Measurements from ENCODE around the gene SEC16A.

Gene SEC16A

GRCh38 chr9:136465500-136466154 lies 17.2 kb downstream of the SEC16A start:
- DNase-seq = no peak

GRCh38 chr9:136464241-136464640 lies 18.6 kb downstream of the SEC16A start:
- no peak for DNase-seq

GRCh38 chr9:136463578-136463977 lies 19.3 kb downstream of the SEC16A start:
- no peak for DNase-seq

GRCh38 chr9:136462664-136463063 lies 20.2 kb downstream of the SEC16A start:
- no peak for DNase-seq

- DNase-seq = no peak
Observed at GRCh38 chr9:136460772-136461325, 22.0 kb downstream of the SEC16A start.

GRCh38 chr9:136459425-136459824 lies 23.4 kb downstream of the SEC16A start:
- no peak for DNase-seq

GRCh38 chr9:136457326-136457725 lies 25.5 kb downstream of the SEC16A start:
- DNase-seq = no peak

- no peak for DNase-seq
Observed at GRCh38 chr9:136456258-136456657, 26.6 kb downstream of the SEC16A start.

GRCh38 chr9:136455043-136456002 lies 27.5 kb downstream of the SEC16A start:
- DNase-seq = no peak

GRCh38 chr9:136454026-136454796 lies 28.6 kb downstream of the SEC16A start:
- DNase-seq = no peak

GRCh38 chr9:136453326-136453725 lies 29.5 kb downstream of the SEC16A start:
- DNase-seq = no peak

- no peak for DNase-seq
Observed at GRCh38 chr9:136451221-136451877, 31.5 kb downstream of the SEC16A start.

GRCh38 chr9:136448655-136449054 lies 34.2 kb downstream of the SEC16A start:
- no peak for DNase-seq

- no peak for DNase-seq
Observed at GRCh38 chr9:136447173-136447778, 35.6 kb downstream of the SEC16A start.

GRCh38 chr9:136445799-136446198 lies 37.0 kb downstream of the SEC16A start:
- DNase-seq = no peak

- no peak for DNase-seq
Observed at GRCh38 chr9:136444102-136444501, 38.7 kb downstream of the SEC16A start.

GRCh38 chr9:136443687-136444086 lies 39.2 kb downstream of the SEC16A start:
- no peak for DNase-seq

- no peak for DNase-seq
Observed at GRCh38 chr9:136443087-136443486, 39.8 kb downstream of the SEC16A start.

- no peak for DNase-seq
Observed at GRCh38 chr9:136442265-136442664, 40.6 kb downstream of the SEC16A start.

- DNase-seq = no peak
Observed at GRCh38 chr9:136441681-136442245, 41.1 kb downstream of the SEC16A start.

- DNase-seq = no peak
Observed at GRCh38 chr9:136441191-136441680, 41.6 kb downstream of the SEC16A start.
